Erythroblast (primary cell): ENCODE measurements around the gene BCL7A.

Experiments
- GATA1 ChIP-seq: IDR thresholded peaks from 2 replicates; pipeline ENCODE4 v1.6.1; 2011; ENCODE audit warnings: low read depth, mild to moderate bottlenecking, control low read depth, low read length, moderate library complexity
- POLR2A ChIP-seq: IDR thresholded peaks from 2 replicates; pipeline ENCODE4 v1.6.1; 2011; ENCODE audit warnings: mild to moderate bottlenecking, low read length

DNA sequence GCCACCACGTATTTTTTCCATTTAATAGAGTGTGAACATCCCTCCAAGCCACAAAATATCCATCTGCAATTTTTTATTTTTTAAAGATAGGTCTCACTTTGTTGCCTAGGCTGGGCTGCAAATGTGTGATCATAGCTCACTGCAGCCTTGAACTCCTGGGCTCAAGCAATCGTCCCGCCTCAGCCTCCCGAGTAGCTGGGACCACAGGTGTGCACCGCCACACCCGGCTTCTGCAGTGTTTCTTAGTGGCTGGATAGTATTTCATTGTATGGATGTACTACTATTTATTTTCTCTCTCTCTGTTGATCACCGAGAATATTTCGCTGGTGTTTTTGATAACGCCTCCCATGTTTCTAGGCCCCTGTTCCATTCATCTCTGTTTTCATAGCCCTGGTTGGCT, 74.3 kb downstream of the BCL7A start:
- TF ChIP-seq POLR2A (no peak), GATA1 (no peak)
